ENCODE results near the gene NXPH2.

DNA sequence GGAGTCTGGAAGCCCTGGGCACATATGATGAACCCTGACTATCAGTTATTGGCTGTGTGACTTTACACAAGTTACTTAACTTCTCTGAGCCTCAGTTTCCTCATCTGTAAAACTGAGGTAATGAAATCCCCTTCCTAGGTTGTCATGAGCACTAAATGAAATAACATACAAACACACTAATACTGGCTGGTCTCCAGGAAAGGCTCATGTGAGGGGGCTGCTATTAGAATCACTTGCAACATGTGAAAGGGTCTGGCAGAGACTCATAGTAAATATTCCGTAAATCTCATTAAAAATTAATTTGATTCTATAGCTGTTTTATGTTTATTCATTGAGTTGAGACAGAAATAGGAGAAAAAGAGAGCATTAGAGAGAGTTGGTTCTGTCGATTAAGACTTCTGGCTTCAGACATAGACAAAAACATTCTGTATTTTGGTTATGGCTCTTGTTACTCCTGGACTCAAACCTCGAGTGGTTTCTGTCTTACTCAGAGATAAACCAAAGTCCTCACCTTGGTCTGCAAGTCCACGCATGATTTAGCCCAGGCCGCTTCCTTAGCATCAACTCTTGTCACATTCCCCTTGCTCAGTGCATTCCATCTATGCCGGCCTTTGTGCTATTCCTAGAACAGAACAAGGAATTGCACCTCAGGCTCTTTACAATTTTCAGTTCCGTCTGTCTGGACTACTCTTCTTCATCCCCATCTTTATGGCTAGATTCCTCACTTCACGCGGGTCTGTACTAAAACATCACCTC lies 139.1 kb downstream of the NXPH2 start:
- TF ChIP-seq, protein P1, sequence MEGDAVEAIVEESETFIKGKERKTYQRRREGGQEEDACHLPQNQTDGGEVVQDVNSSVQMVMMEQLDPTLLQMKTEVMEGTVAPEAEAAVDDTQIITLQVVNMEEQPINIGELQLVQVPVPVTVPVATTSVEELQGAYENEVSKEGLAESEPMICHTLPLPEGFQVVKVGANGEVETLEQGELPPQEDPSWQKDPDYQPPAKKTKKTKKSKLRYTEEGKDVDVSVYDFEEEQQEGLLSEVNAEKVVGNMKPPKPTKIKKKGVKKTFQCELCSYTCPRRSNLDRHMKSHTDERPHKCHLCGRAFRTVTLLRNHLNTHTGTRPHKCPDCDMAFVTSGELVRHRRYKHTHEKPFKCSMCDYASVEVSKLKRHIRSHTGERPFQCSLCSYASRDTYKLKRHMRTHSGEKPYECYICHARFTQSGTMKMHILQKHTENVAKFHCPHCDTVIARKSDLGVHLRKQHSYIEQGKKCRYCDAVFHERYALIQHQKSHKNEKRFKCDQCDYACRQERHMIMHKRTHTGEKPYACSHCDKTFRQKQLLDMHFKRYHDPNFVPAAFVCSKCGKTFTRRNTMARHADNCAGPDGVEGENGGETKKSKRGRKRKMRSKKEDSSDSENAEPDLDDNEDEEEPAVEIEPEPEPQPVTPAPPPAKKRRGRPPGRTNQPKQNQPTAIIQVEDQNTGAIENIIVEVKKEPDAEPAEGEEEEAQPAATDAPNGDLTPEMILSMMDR (IDR thresholded peaks at IDR 0.05), result no peak
- TF ChIP-seq POLR2A (IDR thresholded peaks at IDR 0.05), result no peak

Measured in heart left ventricle (tissue), 13 donors.